22Rv1 (cell line): Measurements from ENCODE around the gene ODF2.
"Not testable (repeated sequence)": the region's sequence is repeated elsewhere in the genome, so short reads cannot be mapped to it uniquely, and the experiment has no call there.

Experiments used
- H3K27ac ChIP-seq: fragments of 450-650 bp; 2 replicates; pipeline ENCODE4 v1.5.1; 2017
- CTCF ChIP-seq: fragments of 450-650 bp; IDR thresholded peaks from 2 replicates; pipeline ENCODE4 v1.5.1; 2017; ENCODE audit warnings: mild to moderate bottlenecking
- ZFX ChIP-seq: fragments of 450-650 bp; IDR thresholded peaks from 2 replicates; pipeline ENCODE4 v1.6.1; 2017; ENCODE audit warnings: antibody characterized with exemption, borderline replicate concordance

The ODF2 gene

GRCh38 chr9:128420060-128420650, 35.7 kb upstream of the ODF2 start:
- TF ChIP-seq CTCF (peak; percentile 94), ZFX (no peak)
- H3K27ac ChIP-seq = peak overlapping the region; percentile 47

- TF ChIP-seq CTCF (no peak), ZFX (no peak)
- peak within 1 kb of the TSS; percentile 47 for H3K27ac ChIP-seq
Measured at GRCh38 chr9:128420651-128421481, 34.9 kb upstream of the ODF2 start, which contains the start of gene CERCAM. TSS of gene CERCAM (plus strand) at chr9:128420857. CDS start at chr9:128420878, 21 bp downstream.

- no peak for TF ChIP-seq ZFX
- no peak overlapping the region for H3K27ac ChIP-seq
Measured at GRCh38 chr9:128421482-128421996, 34.3 kb upstream of the ODF2 start.

GRCh38 chr9:128422022-128422782, 33.6 kb upstream of the ODF2 start:
- H3K27ac ChIP-seq = not testable (repeated sequence)

- TF ChIP-seq ZFX (no peak), CTCF (no peak)
- H3K27ac ChIP-seq = no peak overlapping the region
Measured at GRCh38 chr9:128422783-128423150, 33.0 kb upstream of the ODF2 start.

- not testable (repeated sequence) for H3K27ac ChIP-seq
Measured at GRCh38 chr9:128423356-128423755, 32.5 kb upstream of the ODF2 start.

- H3K27ac ChIP-seq = no peak overlapping the region
Measured at GRCh38 chr9:128424268-128424780, 31.5 kb upstream of the ODF2 start.

More at GRCh38 chr9:128424268-128424780, 31.5 kb upstream of the ODF2 start:
- no peak for TF ChIP-seq CTCF
